HepG2 (cell line): Measurements from ENCODE around the gene FGF19. TPM values are rescaled to one million over a fixed set of nuclear protein-coding genes. Genes with fewer than 3 reads are reported as not detected.

Experiments used
- ARID3A ChIP-seq: IDR thresholded peaks from 2 replicates; pipeline ENCODE4 v1.6.1; 2012; ENCODE audit warnings: low read depth, low read length, improper control_type of control experiment
- ATF1 ChIP-seq: IDR thresholded peaks from 2 replicates; pipeline ENCODE4 v1.6.1; 2016; ENCODE audit warnings: mild to moderate bottlenecking, control low read depth
- DNMT3B ChIP-seq: conservative IDR thresholded peaks from 2 replicates; pipeline ENCODE4 v1.6.1; 2016; ENCODE audit warnings: missing biosample characterization, control low read depth
- ESRRA ChIP-seq: sonication (generic); formaldehyde crosslinking; IDR thresholded peaks from 2 replicates; pipeline ENCODE4 v1.5.1; 2020; ENCODE audit warnings: mild to moderate bottlenecking, low read depth, missing genetic modification reagents
- FOXP4 ChIP-seq: sonication (generic); formaldehyde crosslinking; IDR thresholded peaks from 2 replicates; pipeline ENCODE4 v1.4.0; 2020; ENCODE audit warnings: missing genetic modification reagents
- GTF2F1 ChIP-seq: fragments of 150-350 bp; IDR thresholded peaks from 2 replicates; pipeline ENCODE4 v1.6.1; 2014; ENCODE audit warnings: low read length
- HOXA3 ChIP-seq: sonication (generic); formaldehyde crosslinking; IDR thresholded peaks from 2 replicates; pipeline ENCODE4 v1.5.0; 2020; ENCODE audit warnings: missing genetic modification reagents
- IRF1 ChIP-seq: sonication (generic); formaldehyde crosslinking; IDR thresholded peaks from 2 replicates; pipeline ENCODE4 v1.4.0; 2020; ENCODE audit warnings: low read depth, mild to moderate bottlenecking, missing genetic modification reagents
- MAX ChIP-seq: IDR thresholded peaks from 2 replicates; pipeline ENCODE4 v1.6.1; 2012; ENCODE audit warnings: inconsistent platforms
- MTF1 ChIP-seq: sonication (generic); formaldehyde crosslinking; IDR thresholded peaks from 2 replicates; pipeline ENCODE4 v1.5.0; 2020; ENCODE audit warnings: missing genetic modification reagents
- NCOR1 ChIP-seq: fragments of 200-600 bp; sonication (generic); IDR thresholded peaks from 2 replicates; pipeline ENCODE4 v1.7.0; 2017; ENCODE audit warnings: antibody characterized with exemption, low read length, borderline replicate concordance
- NFE2 ChIP-seq: sonication (generic); formaldehyde crosslinking; IDR thresholded peaks from 2 replicates; pipeline ENCODE4 v1.4.0; 2020; ENCODE audit warnings: missing genetic modification reagents
- PLSCR1 ChIP-seq: sonication (generic); formaldehyde crosslinking; IDR thresholded peaks from 2 replicates; pipeline ENCODE4 v1.5.0; 2020; ENCODE audit warnings: missing genetic modification reagents, mild to moderate bottlenecking, borderline replicate concordance
- TCF12 ChIP-seq, 2 experiments: fragments of 450-650 bp in 1 of 2; sonication (generic) in 1 of 2; formaldehyde crosslinking in 1 of 2; IDR thresholded peaks; 2 replicates each; pipeline versions ENCODE4 v1.6.1 to v1.8.0; 2017 to 2022; ENCODE audit warnings: antibody characterized with exemption in 1 of 2, mild to moderate bottlenecking in 1 of 2, missing genetic modification reagents in 1 of 2, moderate library complexity in 1 of 2
- ZNF235 ChIP-seq: sonication (generic); formaldehyde crosslinking; IDR thresholded peaks from 2 replicates; pipeline ENCODE4 v1.8.1; 2023; ENCODE audit warnings: mild to moderate bottlenecking, missing genetic modification reagents, borderline replicate concordance
- ZNF512 ChIP-seq: sonication (generic); formaldehyde crosslinking; IDR thresholded peaks from 2 replicates; pipeline ENCODE4 v1.4.0; 2020; ENCODE audit warnings: mild to moderate bottlenecking, missing genetic modification reagents
- polyA plus RNA-seq, 8 experiments: library from polyadenylated mRNA; depleted of rRNA in 3 of 8; stranded (reverse) in 7 of 8; unstranded in 1 of 8; fragments of >200 nt; fragmentation: Illumina TruSeq in 4 of 8; extraction: Trizol in 4 of 8; gene quantifications; 2 replicates each; pipeline versions ENCODE4 v1.2.1 to v1.2.3, GENCODE V29; 2011 to 2016; ENCODE audit warnings: low read depth in 4 of 8, missing spikeins in 1 of 8, mixed read lengths in 1 of 8; ENCODE audit not compliant: insufficient read depth in 1 of 8
- total RNA-seq, 5 experiments: library from RNA; depleted of rRNA; stranded (reverse); fragments of >200 nt; fragmentation: Illumina TruSeq; extraction: Trizol; gene quantifications; 2 replicates each; pipeline ENCODE4 v1.2.3, GENCODE V29; 2016; ENCODE audit warnings: low read depth in 1 of 5

Gene FGF19
- total and polyA plus RNA-seq, 2 of the 13 experiments (the other 11 are each of a cell fraction or from before 2014, with no cell fraction given): 0.07 TPM; not detected in 1

- TF ChIP-seq HOXA3: peak; percentile 68
- peak; percentile 66; the same call in 1 of the 2 replicates for TF ChIP-seq ESRRA (CRISPR knock-in tag)
- no peak for TF ChIP-seq TCF12 (IDR thresholded peaks at IDR 0.05)
- TF ChIP-seq TCF12 (CRISPR knock-in tag; IDR thresholded peaks at IDR 0.05): peak; percentile 57; the same call in 1 of the 2 replicates
- TF ChIP-seq MTF1 (CRISPR knock-in tag): no peak
- TF ChIP-seq ARID3A: no peak
- no peak; the same call in 1 of the 2 replicates for TF ChIP-seq ZNF235 (CRISPR knock-in tag)
- peak; percentile 76 for TF ChIP-seq FOXP4 (CRISPR knock-in tag)
- TF ChIP-seq IRF1 (CRISPR knock-in tag): 0 out of 2 replicates have a peak, but pooled peaks have one; percentile 37
- TF ChIP-seq MAX: peak; percentile 98
- TF ChIP-seq GTF2F1: no peak
- no peak for TF ChIP-seq ZNF512 (CRISPR knock-in tag)
- TF ChIP-seq PLSCR1 (CRISPR knock-in tag): no peak
- no peak for TF ChIP-seq ATF1 (CRISPR knock-in tag)
- TF ChIP-seq NCOR1: peak; percentile 62
- TF ChIP-seq DNMT3B: no peak
- no peak for TF ChIP-seq NFE2 (CRISPR knock-in tag)
Measured at GRCh38 chr11:69667619-69668604, 35.9 kb downstream of the FGF19 start (continued).
